ENCODE data around the gene MRPL48. TPM values are rescaled to one million over a fixed set of nuclear protein-coding genes. Genes with fewer than 3 reads are reported as not detected.
"Not testable (repeated sequence)": the region's sequence is repeated elsewhere in the genome, so short reads cannot be mapped to it uniquely, and the experiment has no call there.

The MRPL48 gene
- total RNA-seq (2014; rRNA removed; shearing (Covaris generic)), result 46.7 and 167 TPM in 2 replicates

DNA sequence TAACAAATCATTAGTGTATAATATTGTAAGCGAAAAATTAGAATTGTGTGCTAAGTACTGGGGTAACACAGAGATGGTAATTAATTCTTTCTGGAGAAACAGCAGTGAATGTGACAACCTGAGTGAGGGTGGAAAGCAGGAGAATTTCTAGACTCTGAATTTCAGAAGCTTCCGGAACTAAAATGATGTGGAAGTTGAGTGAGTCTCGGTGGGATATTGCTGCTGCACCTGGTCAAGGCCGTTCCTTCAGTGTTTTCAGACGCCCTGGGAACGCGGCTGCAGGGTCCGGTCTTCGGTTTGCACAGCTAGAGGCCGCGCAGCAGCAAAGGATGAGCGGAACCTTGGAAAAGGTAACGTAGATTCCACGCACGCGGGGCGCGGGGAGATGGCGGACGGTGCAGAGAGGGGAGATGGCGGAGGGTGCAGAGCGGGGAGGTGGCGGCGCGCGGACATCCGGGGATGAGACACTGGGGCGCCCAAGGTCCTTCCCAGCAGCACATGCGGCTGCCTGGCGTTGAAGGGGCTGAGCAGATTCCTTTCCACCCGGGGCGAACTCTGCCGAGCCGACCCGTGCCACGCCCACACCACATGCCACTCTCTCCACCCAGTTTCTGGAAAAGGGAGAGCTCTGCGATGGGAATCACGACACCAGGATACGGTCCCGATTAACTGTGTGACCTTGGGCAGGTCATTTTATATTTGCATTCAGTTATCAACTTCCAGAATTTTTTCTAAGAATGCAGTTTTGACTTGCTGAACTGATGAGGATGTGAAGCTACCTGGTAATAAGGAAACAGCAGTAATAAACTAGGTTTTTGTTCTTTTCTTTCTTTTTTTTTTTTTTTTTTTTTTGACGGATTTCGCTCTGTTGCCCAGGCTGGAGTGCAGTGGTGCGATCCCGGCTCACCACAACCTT is at the start of gene MRPL48:
Gene MRPL48 (plus strand): TSS at position 232 of the 916 bp plus-strand sequence. CDS start 98 bp downstream, at position 330.
- peak; percentile 92 for DNase-seq (ENCODE audit: low spot score)

DNA sequence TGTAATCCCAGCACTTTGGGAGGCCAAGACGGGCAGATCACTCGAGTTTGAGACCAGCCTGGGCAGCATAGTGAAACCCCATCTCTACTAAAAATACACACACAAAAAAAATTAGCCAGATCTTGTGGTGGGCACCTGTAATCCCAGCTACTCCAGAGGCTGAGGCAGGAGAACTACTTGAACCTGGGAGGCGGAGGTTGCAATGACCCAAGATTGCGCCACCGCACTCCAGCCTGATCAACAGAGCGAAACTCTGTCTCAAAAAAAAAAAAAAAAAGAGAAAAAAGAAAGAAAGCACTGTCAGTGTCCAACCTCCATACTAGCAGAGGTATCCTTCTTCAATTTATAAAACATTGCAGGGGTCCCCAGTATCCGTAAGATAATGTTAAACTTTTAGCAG is 44.6 kb upstream of the MRPL48 start:
- DNase-seq (ENCODE audit: low spot score), result no peak

GRCh38 chr11:73746701-73747100 is 41.0 kb upstream of the MRPL48 start:
- DNase-seq (ENCODE audit: low spot score), result no peak

DNA sequence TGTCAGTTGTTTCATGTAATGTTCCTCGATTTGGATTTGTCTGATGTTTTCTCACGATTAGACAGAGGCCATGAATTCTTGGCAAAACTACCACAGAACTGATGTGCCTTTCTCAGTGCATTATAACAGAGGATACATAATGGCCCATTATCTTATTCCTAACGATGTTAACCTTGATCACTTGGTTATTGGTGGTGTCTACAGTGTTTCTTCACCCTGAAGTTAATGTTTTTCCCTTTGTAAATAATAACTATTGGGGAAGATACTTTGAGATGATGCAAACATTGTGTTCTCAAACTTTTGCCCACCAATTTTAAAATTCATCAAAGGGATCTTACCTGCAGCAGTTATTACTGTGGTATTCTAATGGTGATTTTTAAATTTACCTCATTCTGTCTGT is 39.9 kb upstream of the MRPL48 start:
- DNase-seq (ENCODE audit: low spot score), result no peak

- DNase-seq (ENCODE audit: low spot score), result no peak
Observed at GRCh38 chr11:73748300-73748699, 39.4 kb upstream of the MRPL48 start.

GRCh38 chr11:73749118-73749517 is 38.6 kb upstream of the MRPL48 start:
- DNase-seq (ENCODE audit: low spot score), result no peak

- DNase-seq (ENCODE audit: low spot score), result no peak
Observed at GRCh38 chr11:73750228-73750627, 37.4 kb upstream of the MRPL48 start.

- not testable (repeated sequence) for DNase-seq (ENCODE audit: low spot score)
Observed at GRCh38 chr11:73750862-73751261, 36.8 kb upstream of the MRPL48 start.

DNA sequence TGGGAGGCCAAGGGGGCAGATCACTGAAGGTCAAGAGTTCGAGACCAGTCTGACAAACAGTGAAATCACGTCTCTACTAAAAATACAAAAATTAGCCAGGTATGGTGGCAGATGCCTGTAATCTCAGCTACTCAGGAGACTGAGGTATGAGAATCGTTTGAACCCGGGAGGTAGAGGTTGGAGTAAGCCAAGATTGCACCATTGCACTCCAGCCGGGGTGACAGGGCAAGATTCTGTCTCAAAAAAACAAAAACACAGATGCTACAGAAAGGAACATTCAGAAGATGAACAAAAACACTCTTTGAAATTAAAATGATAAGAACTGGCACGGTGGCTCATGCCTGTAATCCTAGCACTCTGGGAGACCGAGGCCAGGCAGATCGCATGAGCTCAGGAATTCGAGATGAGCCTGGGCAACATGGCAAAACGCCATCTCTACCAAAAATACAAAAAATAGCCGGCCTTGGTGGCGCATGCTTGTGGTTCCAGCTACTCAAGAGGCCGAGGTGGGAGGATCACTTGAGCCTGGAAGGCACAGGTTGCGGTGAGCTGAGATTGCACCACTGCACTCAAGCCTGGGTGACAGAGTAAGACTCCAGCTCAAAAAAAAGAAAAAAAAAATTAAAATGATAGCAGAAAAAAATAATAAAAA is 35.3 kb upstream of the MRPL48 start:
- DNase-seq (ENCODE audit: low spot score), result no peak

- DNase-seq (ENCODE audit: low spot score), result no peak
Observed at GRCh38 chr11:73752903-73753302, 34.8 kb upstream of the MRPL48 start.

DNA sequence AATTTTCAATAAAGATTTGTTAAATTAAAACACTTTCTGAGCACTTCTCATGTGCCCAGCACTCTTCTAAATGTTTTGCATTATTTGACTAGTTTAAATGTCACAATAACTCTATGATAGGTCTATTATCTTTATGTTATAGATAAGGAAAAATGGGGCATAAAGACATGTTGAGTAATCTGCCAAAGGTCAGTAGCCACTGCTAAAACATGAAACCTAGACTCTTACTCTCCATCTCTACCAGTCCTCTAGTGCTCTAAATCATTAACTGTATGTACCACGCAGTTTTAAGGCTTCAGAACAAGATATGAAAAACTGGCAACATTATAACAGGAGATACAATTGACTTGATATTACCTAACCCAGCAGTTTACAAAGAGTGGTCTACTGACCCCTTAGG is 33.7 kb upstream of the MRPL48 start:
- DNase-seq (ENCODE audit: low spot score), result no peak

GRCh38 chr11:73755670-73756069 is 32.0 kb upstream of the MRPL48 start:
- no peak for DNase-seq (ENCODE audit: low spot score)

GRCh38 chr11:73757598-73757997 is 30.1 kb upstream of the MRPL48 start:
- DNase-seq (ENCODE audit: low spot score), result no peak

DNA sequence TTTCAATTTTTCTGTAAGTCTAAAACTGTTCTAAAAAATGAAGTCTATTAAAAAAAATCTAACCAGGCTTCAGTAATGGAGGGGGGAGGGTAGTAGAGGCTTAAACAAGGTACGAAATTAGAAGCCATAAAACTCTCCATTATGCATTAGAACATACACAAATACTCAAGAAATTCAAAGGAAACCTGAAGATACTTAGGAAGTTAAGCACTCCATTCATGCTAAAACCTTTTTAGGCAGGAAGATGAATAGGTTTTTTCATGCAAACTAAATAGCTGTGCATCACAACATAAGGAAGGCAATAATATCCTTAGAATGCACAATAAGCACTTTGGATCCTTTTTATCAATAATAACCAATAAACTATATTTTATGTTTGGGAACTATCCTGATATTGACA is 29.2 kb upstream of the MRPL48 start:
- DNase-seq (ENCODE audit: low spot score), result no peak

GRCh38 chr11:73759610-73760134 is 28.0 kb upstream of the MRPL48 start:
- DNase-seq (ENCODE audit: low spot score), result peak; percentile 19

DNA sequence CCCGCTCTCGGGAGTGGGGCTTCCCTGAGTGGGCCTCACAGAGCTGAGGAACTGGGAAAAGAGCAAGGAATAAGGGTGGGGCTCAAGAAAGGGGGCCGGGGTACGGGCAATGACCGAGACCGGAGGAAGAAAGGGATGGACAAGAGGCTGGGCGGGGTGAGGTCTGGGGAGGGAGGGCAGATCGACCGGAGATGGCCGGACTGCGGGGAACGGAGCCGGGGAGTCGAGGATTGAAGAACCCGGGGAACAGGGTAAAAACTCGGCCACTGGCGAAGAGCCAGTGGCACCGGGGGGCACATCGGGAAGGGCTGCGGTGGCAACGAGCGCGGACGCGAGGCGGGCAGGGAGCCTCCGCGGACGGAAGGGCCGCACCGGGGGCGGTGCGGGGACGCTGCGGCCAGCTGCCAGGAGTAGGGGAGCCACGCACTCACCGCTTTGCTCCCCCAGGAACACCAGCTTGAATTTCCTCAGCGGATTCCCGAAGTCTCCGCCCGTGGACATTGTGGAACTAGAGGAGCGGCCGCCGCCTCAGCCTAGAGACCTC is 27.5 kb upstream of the MRPL48 start:
- no peak for DNase-seq (ENCODE audit: low spot score)

- DNase-seq (ENCODE audit: low spot score), result peak; percentile 99
Observed at GRCh38 chr11:73760679-73761402, 26.8 kb upstream of the MRPL48 start, which contains the start of gene RAB6A. Gene RAB6A, minus strand, starts transcription at chr11:73761074. Its CDS starts 439 bp downstream, at chr11:73760635.

DNA sequence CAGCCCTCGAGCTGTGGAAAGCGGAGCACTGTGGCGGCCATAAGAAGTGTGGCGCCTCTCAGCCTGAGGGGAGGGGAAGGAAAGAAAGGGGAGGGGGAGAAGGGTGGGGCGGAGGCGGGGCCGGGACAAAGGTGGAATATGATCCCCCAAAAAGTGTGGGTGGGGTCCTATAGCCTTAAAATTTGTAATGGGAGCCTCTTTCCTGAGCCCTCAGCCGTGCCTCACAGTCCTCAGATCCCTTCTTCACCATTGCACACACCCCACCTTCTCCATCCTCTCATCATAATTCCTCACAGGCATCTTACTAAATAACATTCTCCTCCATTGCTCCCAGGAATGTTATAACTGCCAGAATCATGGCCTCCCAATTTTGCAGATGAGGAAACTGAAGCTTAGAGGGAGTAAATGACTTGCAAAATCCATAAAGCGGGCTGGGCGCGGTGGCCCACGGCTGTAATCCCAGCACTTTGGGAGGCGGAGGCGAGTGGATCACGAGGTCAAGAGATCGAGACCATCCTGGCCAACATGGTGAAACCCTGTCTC is 26.2 kb upstream of the MRPL48 start:
- no peak for DNase-seq (ENCODE audit: low spot score)

- no peak for DNase-seq (ENCODE audit: low spot score)
Observed at GRCh38 chr11:73762732-73763131, 24.9 kb upstream of the MRPL48 start.

DNA sequence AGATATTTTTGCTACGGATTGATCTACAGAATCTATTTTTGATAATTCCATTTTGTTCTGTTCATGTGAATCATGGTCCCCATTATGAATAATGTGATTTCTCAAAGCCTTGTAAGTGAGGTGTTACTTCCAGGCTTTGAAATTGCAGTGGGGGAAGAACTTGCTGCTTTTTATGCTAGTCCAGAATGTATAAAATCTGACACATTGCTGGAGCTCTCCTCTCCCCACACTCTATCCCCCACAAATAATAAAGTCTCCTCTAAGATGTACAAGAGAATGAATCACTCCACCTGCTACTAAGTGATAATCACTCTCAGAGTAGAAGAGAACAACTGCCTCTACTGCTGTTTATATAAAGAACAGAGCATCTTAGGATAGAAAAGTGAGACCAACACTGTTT is 20.9 kb upstream of the MRPL48 start:
- no peak for DNase-seq (ENCODE audit: low spot score)

DNA sequence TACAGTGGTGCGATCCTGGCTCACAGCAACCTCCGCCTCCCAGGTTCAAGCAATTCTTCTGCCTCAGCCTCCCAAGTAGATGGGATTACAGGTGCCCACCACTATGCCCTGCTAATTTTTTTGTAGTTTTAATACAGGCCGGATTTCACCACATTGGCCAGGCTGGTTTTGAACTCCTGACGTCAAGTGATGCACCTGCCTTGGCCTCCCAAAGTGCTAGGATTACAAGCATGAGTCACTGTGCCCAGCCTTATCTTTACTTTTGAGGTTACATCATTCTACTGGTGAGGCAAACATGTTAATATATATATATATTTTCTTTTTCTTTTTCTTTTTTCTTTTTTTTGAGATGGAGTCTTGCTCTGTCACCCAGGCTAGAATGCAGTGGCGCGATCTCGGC is 16.9 kb upstream of the MRPL48 start:
- DNase-seq (ENCODE audit: low spot score), result not testable (repeated sequence)
